ENCODE data around the gene ANK3. TPM values are rescaled to one million over a fixed set of nuclear protein-coding genes. Genes with fewer than 3 reads are reported as not detected.

Gene ANK3
- total RNA-seq, 2 donors from 2014 or later, result 41.0 to 113 TPM

- H3K27ac ChIP-seq, result no peak overlapping the region
- no peaks in the 10 kb centered on the region for H3K27me3 ChIP-seq
- no peaks in the 10 kb centered on the region for H3K4me1 ChIP-seq
- ATAC-seq (no peak), DNase-seq (no peak)
- H3K4me3 ChIP-seq, result no peak overlapping the region
- intact Hi-C loops (cut with DNase I), result no loop called here
- H3K9me3 ChIP-seq, result no peaks in the 10 kb centered on the region
- WGBS, 2 donors, result 78 to 90% methylated on average over 2 of the region's 2 CpGs
- TF ChIP-seq POLR2A (IDR thresholded peaks at IDR 0.05), result no peak
- TF ChIP-seq CTCF (IDR thresholded peaks at IDR 0.05), result no peak
- no peaks in the 10 kb centered on the region for H3K36me3 ChIP-seq (replicated peaks in 1 of 2; ENCODE audit: insufficient read depth in 1 of 2, low read depth in 2 of 2)
Observed at GRCh38 chr10:60009710-60010383, 379.8 kb downstream of the ANK3 start.

DNA sequence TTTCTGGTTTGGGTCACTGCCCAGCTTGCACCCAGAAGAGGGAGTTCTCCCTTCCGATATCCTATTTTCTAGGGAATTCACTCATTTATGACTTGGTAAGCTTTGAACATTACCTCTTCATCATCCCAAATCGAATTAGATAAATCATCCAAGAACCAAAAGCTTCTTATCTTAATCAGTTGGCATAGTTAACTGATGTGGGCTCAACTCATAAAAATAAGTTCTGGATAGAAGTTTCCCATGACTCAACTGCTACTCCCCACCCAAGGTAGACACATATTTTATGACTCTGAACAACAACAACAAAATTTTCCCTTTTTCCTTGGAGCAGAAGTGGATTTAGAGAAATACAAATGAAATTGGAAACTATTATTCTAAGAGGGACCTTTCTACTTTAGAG lies 380.4 kb downstream of the ANK3 start:
- no peaks in the 10 kb centered on the region for H3K27me3 ChIP-seq
- DNase-seq (no peak), ATAC-seq (no peak)
- TF ChIP-seq POLR2A (IDR thresholded peaks at IDR 0.05), result no peak
- no peak for TF ChIP-seq CTCF (IDR thresholded peaks at IDR 0.05)
- no peaks in the 10 kb centered on the region for H3K36me3 ChIP-seq (replicated peaks in 1 of 2; ENCODE audit: insufficient read depth in 1 of 2, low read depth in 2 of 2)
- no peaks in the 10 kb centered on the region for H3K9me3 ChIP-seq
- H3K27ac ChIP-seq, result no peak overlapping the region
- intact Hi-C loops (cut with DNase I), result no loop called here
- H3K4me3 ChIP-seq, result no peak overlapping the region
- H3K4me1 ChIP-seq, result no peaks in the 10 kb centered on the region
- WGBS, 2 donors, result 66 to 69% methylated on average over 2 of the region's 2 CpGs

DNA sequence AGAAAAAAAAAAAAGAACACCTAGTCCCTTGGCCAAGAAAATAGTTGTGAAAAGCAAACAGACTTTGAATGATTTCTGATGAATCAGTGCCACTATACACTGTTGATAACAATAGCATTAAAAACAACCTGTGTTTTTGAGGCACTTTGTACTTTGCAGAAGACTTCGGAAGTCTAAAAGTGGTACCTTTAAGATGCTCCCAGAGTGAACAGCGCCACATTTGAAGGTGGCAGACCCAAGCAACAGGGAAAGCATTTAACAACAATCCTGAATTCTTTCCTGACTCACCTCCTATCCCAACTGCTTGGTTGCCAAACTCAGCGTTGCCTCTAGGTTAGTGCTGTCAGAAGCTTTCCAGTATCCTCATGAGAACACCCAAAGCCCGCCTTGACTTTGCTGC lies 380.9 kb downstream of the ANK3 start:
- no peaks in the 10 kb centered on the region for H3K36me3 ChIP-seq (replicated peaks in 1 of 2; ENCODE audit: insufficient read depth in 1 of 2, low read depth in 2 of 2)
- TF ChIP-seq POLR2A (IDR thresholded peaks at IDR 0.05) (no peak), CTCF (IDR thresholded peaks at IDR 0.05) (no peak)
- no peaks in the 10 kb centered on the region for H3K27me3 ChIP-seq
- no peaks in the 10 kb centered on the region for H3K9me3 ChIP-seq
- H3K4me3 ChIP-seq, result no peak overlapping the region
- no peak overlapping the region for H3K27ac ChIP-seq
- ATAC-seq (peak; percentile 33), DNase-seq (no peak)
- no peaks in the 10 kb centered on the region for H3K4me1 ChIP-seq
- intact Hi-C loops (cut with DNase I), result no loop called here
- WGBS, 2 donors, result 62 to 78% methylated on average over 4 of the region's 4 CpGs

DNA sequence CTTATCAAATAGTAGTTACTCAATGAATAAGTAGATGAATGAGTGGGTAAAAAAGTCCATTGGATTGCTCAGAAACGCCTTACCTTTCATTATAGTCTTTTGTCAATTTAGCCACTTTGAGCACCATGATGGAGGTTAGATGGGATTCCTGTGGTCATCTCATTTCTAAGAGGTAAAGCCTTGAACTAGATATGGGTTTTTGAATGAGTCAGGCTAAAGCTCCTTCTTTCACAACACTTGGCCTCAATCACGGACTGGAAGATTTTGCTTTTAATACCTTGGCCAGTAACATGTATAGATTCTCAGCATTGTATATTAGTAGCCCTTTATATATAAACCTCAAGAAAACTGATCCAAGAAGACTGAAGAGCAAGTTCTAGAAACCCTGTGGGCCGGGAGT lies 383.6 kb downstream of the ANK3 start:
- Histone ChIP-seq H3K36me3 (replicated peaks in 1 of 2; ENCODE audit: insufficient read depth in 1 of 2, low read depth in 2 of 2) (no peaks in the 10 kb centered on the region), H3K9me3 (no peaks in the 10 kb centered on the region), H3K27me3 (no peaks in the 10 kb centered on the region), H3K4me3 (no peak overlapping the region), H3K27ac (no peak overlapping the region), H3K4me1 (no peaks in the 10 kb centered on the region)
- no peak for DNase-seq
- intact Hi-C loops (cut with DNase I), result no loop called here
- ATAC-seq, result no peak
- TF ChIP-seq CTCF (IDR thresholded peaks at IDR 0.05), result no peak
- TF ChIP-seq POLR2A (IDR thresholded peaks at IDR 0.05), result no peak
- 86 to 88% methylated on average over 3 of the region's 3 CpGs for WGBS, 2 donors
